ENCODE data around the gene CADM3.

Gene CADM3

GRCh38 chr1:159175571-159175970, 4.2 kb downstream of the CADM3 start:
- no peak for DNase-seq

GRCh38 chr1:159177272-159177907, 6.0 kb downstream of the CADM3 start:
- DNase-seq = peak; percentile 43

- no peak for DNase-seq
Observed at GRCh38 chr1:159179906-159180305, 8.5 kb downstream of the CADM3 start.

GRCh38 chr1:159180516-159180915, 9.1 kb downstream of the CADM3 start:
- DNase-seq = no peak

GRCh38 chr1:159181328-159182024, 10.1 kb downstream of the CADM3 start:
- DNase-seq = no peak

- no peak for DNase-seq
Observed at GRCh38 chr1:159184201-159184600, 12.8 kb downstream of the CADM3 start.

- no peak for DNase-seq
Observed at GRCh38 chr1:159185121-159185520, 13.7 kb downstream of the CADM3 start.

- DNase-seq = no peak
Observed at GRCh38 chr1:159187033-159187432, 15.6 kb downstream of the CADM3 start.

GRCh38 chr1:159187647-159188374, 16.4 kb downstream of the CADM3 start:
- DNase-seq = no peak

GRCh38 chr1:159188375-159188788, 17.0 kb downstream of the CADM3 start:
- peak; percentile 13 for DNase-seq

- DNase-seq = no peak
Observed at GRCh38 chr1:159190441-159190840, 19.0 kb downstream of the CADM3 start.

- DNase-seq = no peak
Observed at GRCh38 chr1:159196543-159196942, 25.1 kb downstream of the CADM3 start.

- DNase-seq = peak; percentile 79
Observed at GRCh38 chr1:159197561-159198557, 26.4 kb downstream of the CADM3 start.

GRCh38 chr1:159199901-159200300, 28.5 kb downstream of the CADM3 start:
- DNase-seq = no peak

- no peak for DNase-seq
Observed at GRCh38 chr1:159200769-159201168, 29.4 kb downstream of the CADM3 start.

GRCh38 chr1:159201642-159202041, 30.2 kb downstream of the CADM3 start:
- no peak for DNase-seq

- DNase-seq = no peak
Observed at GRCh38 chr1:159203610-159204009, 32.2 kb downstream of the CADM3 start.

- no peak for DNase-seq
Observed at GRCh38 chr1:159204161-159205141, 33.0 kb downstream of the CADM3 start, which contains the start of gene ACKR1. Gene ACKR1, plus strand, starts transcription at chr1:159204875. Its CDS starts 85 bp downstream, at chr1:159204960.

- no peak for DNase-seq
Observed at GRCh38 chr1:159205225-159205624, 33.8 kb downstream of the CADM3 start.

GRCh38 chr1:159206110-159206509, 34.7 kb downstream of the CADM3 start:
- no peak for DNase-seq

- DNase-seq = no peak
Observed at GRCh38 chr1:159207080-159207479, 35.7 kb downstream of the CADM3 start.

Measured in activated CD4-positive, alpha-beta T cell treated with anti-CD3 and anti-CD28 coated beads for 48 hours (primary cell).